ENCODE measurements around the gene BICRA.

The BICRA gene

DNA sequence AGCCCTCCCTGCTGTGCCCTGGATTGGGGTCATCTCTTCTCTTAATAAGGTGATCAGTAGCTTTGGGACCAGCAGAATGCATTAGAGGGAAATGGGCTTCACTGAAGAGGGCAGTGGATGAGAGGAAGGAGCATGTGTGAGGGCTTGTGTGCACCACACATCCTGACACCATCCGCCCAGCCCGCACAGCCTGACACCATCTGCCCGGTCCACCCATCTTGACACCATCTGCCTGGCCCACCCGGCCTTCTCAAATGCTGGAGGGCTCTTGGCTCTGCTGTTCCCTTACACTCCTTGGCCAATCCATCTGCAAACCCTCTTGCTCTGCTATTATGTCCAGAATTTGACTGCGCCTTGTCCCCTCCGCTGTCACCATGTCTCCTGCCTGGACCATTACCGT, 41.8 kb downstream of the BICRA start:
- Histone ChIP-seq H3K9me3 (replicated peaks; ENCODE audit: insufficient read depth, low read length) (no peaks in the 10 kb centered on the region), H3K27ac (ENCODE audit: low read length) (no peak overlapping the region), H3K36me3 (replicated peaks; ENCODE audit: insufficient read depth, low read length) (no peaks in the 10 kb centered on the region), H3F3A (ENCODE audit: insufficient read depth, low read length) (no peaks in the 10 kb centered on the region), H3K4me3 (ENCODE audit: low read length) (no peak overlapping the region), H4K20me1 (ENCODE audit: insufficient read depth, low read length) (no peaks in the 10 kb centered on the region), H3K4me1 (ENCODE audit: low read length) (no peaks in the 10 kb centered on the region), H3K27me3 (replicated peaks; ENCODE audit: insufficient read depth, low read length) (no peaks in the 10 kb centered on the region), H3K9me2 (replicated peaks; ENCODE audit: insufficient read depth, low read length) (no peaks in the 10 kb centered on the region), H2AFZ (ENCODE audit: low read length) (no peak overlapping the region), H3K9ac (ENCODE audit: low read length) (no peak overlapping the region), H3K4me2 (ENCODE audit: low read depth, low read length) (no peak overlapping the region), H3K79me2 (ENCODE audit: low read length) (peaks cover 4% of the 10 kb centered on the region; the same call in 1 of the 2 replicates)
- TF ChIP-seq, protein P1, sequence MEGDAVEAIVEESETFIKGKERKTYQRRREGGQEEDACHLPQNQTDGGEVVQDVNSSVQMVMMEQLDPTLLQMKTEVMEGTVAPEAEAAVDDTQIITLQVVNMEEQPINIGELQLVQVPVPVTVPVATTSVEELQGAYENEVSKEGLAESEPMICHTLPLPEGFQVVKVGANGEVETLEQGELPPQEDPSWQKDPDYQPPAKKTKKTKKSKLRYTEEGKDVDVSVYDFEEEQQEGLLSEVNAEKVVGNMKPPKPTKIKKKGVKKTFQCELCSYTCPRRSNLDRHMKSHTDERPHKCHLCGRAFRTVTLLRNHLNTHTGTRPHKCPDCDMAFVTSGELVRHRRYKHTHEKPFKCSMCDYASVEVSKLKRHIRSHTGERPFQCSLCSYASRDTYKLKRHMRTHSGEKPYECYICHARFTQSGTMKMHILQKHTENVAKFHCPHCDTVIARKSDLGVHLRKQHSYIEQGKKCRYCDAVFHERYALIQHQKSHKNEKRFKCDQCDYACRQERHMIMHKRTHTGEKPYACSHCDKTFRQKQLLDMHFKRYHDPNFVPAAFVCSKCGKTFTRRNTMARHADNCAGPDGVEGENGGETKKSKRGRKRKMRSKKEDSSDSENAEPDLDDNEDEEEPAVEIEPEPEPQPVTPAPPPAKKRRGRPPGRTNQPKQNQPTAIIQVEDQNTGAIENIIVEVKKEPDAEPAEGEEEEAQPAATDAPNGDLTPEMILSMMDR (IDR thresholded peaks at IDR 0.05; ENCODE audit: low read length) = no peak
- no peak for TF ChIP-seq EZH2phosphoT487 (IDR thresholded peaks at IDR 0.05; ENCODE audit: low read length)
- TF ChIP-seq EZH2 (optimal IDR thresholded peaks at IDR 0.05; ENCODE audit: low read depth, low read length) = no peak
- no peak for DNase-seq

DNA sequence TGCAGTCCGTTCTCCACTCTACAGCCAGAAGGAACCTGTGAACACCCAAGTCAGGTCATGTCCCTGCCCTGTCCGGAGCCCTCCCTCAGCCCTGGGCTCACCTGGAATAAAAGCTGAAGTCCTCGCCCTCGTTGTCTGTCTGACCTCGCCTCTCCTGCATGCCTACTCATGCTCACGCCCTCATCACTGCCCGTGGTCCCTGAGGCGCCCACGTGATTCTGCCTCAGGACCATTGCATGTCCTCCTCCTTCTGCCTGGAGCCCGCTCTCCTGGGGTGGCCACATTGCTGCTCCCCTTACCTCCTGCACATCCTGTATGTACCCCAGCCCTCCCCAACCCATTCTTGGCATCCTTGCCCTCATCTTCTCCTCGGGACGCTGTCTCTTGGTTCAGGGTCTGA, 42.2 kb downstream of the BICRA start:
- TF ChIP-seq EZH2phosphoT487 (IDR thresholded peaks at IDR 0.05; ENCODE audit: low read length) = no peak
- TF ChIP-seq, protein P1 (IDR thresholded peaks at IDR 0.05; ENCODE audit: low read length) = no peak
- TF ChIP-seq EZH2 (optimal IDR thresholded peaks at IDR 0.05; ENCODE audit: low read depth, low read length) = no peak
- H3K4me1 ChIP-seq (ENCODE audit: low read length) = no peaks in the 10 kb centered on the region
- H3K9me2 ChIP-seq (replicated peaks; ENCODE audit: insufficient read depth, low read length) = no peaks in the 10 kb centered on the region
- H3K4me2 ChIP-seq (ENCODE audit: low read depth, low read length) = no peak overlapping the region
- no peaks in the 10 kb centered on the region for H3K36me3 ChIP-seq (replicated peaks; ENCODE audit: insufficient read depth, low read length)
- no peak overlapping the region for H3K27ac ChIP-seq (ENCODE audit: low read length)
- H3K4me3 ChIP-seq (ENCODE audit: low read length) = no peak overlapping the region
- H3K9me3 ChIP-seq (replicated peaks; ENCODE audit: insufficient read depth, low read length) = no peaks in the 10 kb centered on the region
- no peaks in the 10 kb centered on the region for H3K27me3 ChIP-seq (replicated peaks; ENCODE audit: insufficient read depth, low read length)
- no peak overlapping the region for H2AFZ ChIP-seq (ENCODE audit: low read length)
- H3K9ac ChIP-seq (ENCODE audit: low read length) = no peak overlapping the region
- peaks cover 4% of the 10 kb centered on the region; the same call in 1 of the 2 replicates for H3K79me2 ChIP-seq (ENCODE audit: low read length)
- H4K20me1 ChIP-seq (ENCODE audit: insufficient read depth, low read length) = 0 out of 2 replicates have a peak, but pooled peaks cover 2% of the 10 kb centered on the region
- H3F3A ChIP-seq (ENCODE audit: insufficient read depth, low read length) = no peaks in the 10 kb centered on the region
- DNase-seq = no peak

DNA sequence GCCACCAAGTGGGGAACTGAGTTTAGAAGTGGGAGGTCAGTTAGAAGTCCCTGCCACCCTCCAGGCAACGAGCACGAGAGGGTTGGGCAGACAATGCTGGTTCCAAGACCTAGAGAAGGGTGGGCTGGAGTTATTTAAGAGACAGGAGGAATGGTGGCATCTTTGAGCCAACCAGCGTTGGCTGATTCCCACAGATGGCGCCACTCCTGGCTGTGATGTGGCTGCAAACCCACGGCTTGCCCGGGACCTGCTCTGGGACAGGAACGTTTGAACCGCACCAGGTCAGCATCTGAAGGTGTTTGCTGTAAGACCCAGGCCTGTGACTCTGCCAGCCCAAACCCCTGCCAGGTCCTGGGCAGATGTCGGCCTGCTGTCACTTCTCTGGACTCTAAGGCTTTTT, 42.8 kb downstream of the BICRA start:
- Histone ChIP-seq H3K4me1 (ENCODE audit: low read length) (no peaks in the 10 kb centered on the region), H3K27me3 (replicated peaks; ENCODE audit: insufficient read depth, low read length) (no peaks in the 10 kb centered on the region), H3K9me2 (replicated peaks; ENCODE audit: insufficient read depth, low read length) (no peaks in the 10 kb centered on the region), H4K20me1 (ENCODE audit: insufficient read depth, low read length) (0 out of 2 replicates have a peak, but pooled peaks cover 3% of the 10 kb centered on the region), H3K27ac (ENCODE audit: low read length) (no peak overlapping the region), H2AFZ (ENCODE audit: low read length) (no peak overlapping the region), H3K36me3 (replicated peaks; ENCODE audit: insufficient read depth, low read length) (no peaks in the 10 kb centered on the region), H3K4me3 (ENCODE audit: low read length) (no peak overlapping the region), H3K9me3 (replicated peaks; ENCODE audit: insufficient read depth, low read length) (no peaks in the 10 kb centered on the region), H3K79me2 (ENCODE audit: low read length) (peaks cover 4% of the 10 kb centered on the region; the same call in 1 of the 2 replicates), H3K9ac (ENCODE audit: low read length) (no peak overlapping the region), H3F3A (ENCODE audit: insufficient read depth, low read length) (no peaks in the 10 kb centered on the region), H3K4me2 (ENCODE audit: low read depth, low read length) (no peak overlapping the region)
- no peak for TF ChIP-seq EZH2phosphoT487 (IDR thresholded peaks at IDR 0.05; ENCODE audit: low read length)
- TF ChIP-seq, protein P1 (IDR thresholded peaks at IDR 0.05; ENCODE audit: low read length) = no peak
- TF ChIP-seq EZH2 (optimal IDR thresholded peaks at IDR 0.05; ENCODE audit: low read depth, low read length) = no peak
- no peak for DNase-seq
